Esophagus muscularis mucosa (tissue), 4 donors: ENCODE data around the gene GALNT13. TPM values are rescaled to one million over a fixed set of nuclear protein-coding genes. Genes with fewer than 3 reads are reported as not detected.

Experiments used
- DNase-seq: peaks from one replicate; pipeline ENCODE4 v3.0.0-alpha.2; 2017; ENCODE audit errors: extremely low spot score
- H3K27ac ChIP-seq, 4 donors: fragments of 200-600 bp; sonication (generic); replicated peaks in 1 of 4; 1 replicate in 3 of 4; 2 replicates in 1 of 4; pipeline ENCODE4 v1.5.1; 2016 to 2019; ENCODE audit warnings: mild to moderate bottlenecking in 1 of 4
- H3K27me3 ChIP-seq, 4 donors: fragments of 200-600 bp; sonication (generic); one replicate each; pipeline versions ENCODE4 v1.5.1 to v1.6.0; 2016 to 2019
- H3K36me3 ChIP-seq, 4 donors: fragments of 200-600 bp; sonication (generic); one replicate each; pipeline ENCODE4 v1.5.1; 2016 to 2019
- H3K4me1 ChIP-seq, 4 donors: fragments of 200-600 bp; sonication (generic); one replicate each; pipeline ENCODE4 v1.5.1; 2016 to 2019
- H3K4me3 ChIP-seq, 4 donors: fragments of 200-600 bp; sonication (generic); 1 replicate in 2 of 4; 2 replicates in 2 of 4; pipeline ENCODE4 v1.5.1; 2016 to 2019; ENCODE audit warnings: mild to moderate bottlenecking in 4 of 4, moderate library complexity in 1 of 4
- H3K9me3 ChIP-seq, 4 donors: fragments of 200-600 bp; sonication (generic); 1 replicate in 3 of 4; 2 replicates in 1 of 4; pipeline ENCODE4 v1.5.1; 2016 to 2019
- EP300 ChIP-seq: sonication (generic); formaldehyde crosslinking; IDR thresholded peaks from one replicate; pipeline ENCODE4 v1.6.1; 2017; ENCODE audit warnings: antibody characterized with exemption
- POLR2A ChIP-seq: fragments of 450-650 bp; IDR thresholded peaks from one replicate; pipeline ENCODE4 v1.6.1; 2017; ENCODE audit warnings: antibody characterized with exemption, moderate library complexity, mild to moderate bottlenecking, low read depth
- POLR2AphosphoS5 ChIP-seq, 2 donors: sonication (generic); formaldehyde crosslinking; IDR thresholded peaks; one replicate each; pipeline ENCODE4 v1.6.1; 2017; ENCODE audit warnings: antibody characterized with exemption in 2 of 2
- WGBS: methylation state at CpG from one replicate; pipeline ENCODE4 v1.1.5; 2018; 5-methylcytosine and 5-hydroxymethylcytosine counted together
- intact Hi-C: fragments of 100-400 bp; cut with DNase I; formaldehyde crosslinking; loops from one replicate; pipeline ENCODE4 v1.15.1; 2023
- total RNA-seq, 4 donors: library from RNA; depleted of rRNA; stranded (reverse); fragments of >200 nt; gene quantifications; one replicate each; pipeline versions ENCODE4 v1.1.0 to v1.2.1, GENCODE V29; 2016
- TF ChIP-seq, protein P1 (sequence below), 3 experiments: fragments of 200-600 bp in 2 of 3; fragments of 450-650 bp in 1 of 3; sonication (generic) in 2 of 3; IDR thresholded peaks; one replicate each; pipeline ENCODE4 v1.5.1; 2017 to 2019; ENCODE audit warnings: antibody characterized with exemption in 3 of 3, mild to moderate bottlenecking in 2 of 3, moderate library complexity in 1 of 3

GALNT13 gene
- total RNA-seq, 4 donors from 2014 or later = 0.34 to 0.50 (median 0.40) TPM

DNA sequence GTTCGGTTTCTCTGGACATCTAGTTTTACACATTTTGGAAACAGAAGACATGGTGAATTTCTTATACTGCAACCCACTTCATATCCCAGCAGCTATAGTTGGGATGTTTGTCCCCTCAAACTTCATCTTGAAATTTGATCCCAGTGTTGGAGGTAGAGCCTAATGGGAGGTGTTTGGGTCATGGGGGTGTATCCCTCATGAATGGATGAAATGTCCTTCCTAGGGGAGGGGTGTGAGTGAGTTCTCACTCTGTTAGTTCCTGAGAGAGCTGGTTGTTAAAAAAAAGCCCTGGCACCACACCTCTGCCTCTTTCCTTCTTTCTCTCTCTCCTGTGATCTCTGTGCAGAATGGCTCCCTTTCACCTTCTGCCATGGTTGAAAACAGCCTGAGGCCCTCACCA is 457.8 kb downstream of the GALNT13 start:
- Histone ChIP-seq H3K36me3 (no peaks in the 10 kb centered on the region), H3K9me3 (no peaks in the 10 kb centered on the region), H3K27me3 (no peaks in the 10 kb centered on the region), H3K4me3 (no peak overlapping the region), H3K4me1 (no peaks in the 10 kb centered on the region), H3K27ac (no peak overlapping the region)
- intact Hi-C loops = no loop called here
- WGBS = 97% methylated on average over 1 of the region's 1 CpG
- TF ChIP-seq POLR2A = no peak
- TF ChIP-seq, protein P1, sequence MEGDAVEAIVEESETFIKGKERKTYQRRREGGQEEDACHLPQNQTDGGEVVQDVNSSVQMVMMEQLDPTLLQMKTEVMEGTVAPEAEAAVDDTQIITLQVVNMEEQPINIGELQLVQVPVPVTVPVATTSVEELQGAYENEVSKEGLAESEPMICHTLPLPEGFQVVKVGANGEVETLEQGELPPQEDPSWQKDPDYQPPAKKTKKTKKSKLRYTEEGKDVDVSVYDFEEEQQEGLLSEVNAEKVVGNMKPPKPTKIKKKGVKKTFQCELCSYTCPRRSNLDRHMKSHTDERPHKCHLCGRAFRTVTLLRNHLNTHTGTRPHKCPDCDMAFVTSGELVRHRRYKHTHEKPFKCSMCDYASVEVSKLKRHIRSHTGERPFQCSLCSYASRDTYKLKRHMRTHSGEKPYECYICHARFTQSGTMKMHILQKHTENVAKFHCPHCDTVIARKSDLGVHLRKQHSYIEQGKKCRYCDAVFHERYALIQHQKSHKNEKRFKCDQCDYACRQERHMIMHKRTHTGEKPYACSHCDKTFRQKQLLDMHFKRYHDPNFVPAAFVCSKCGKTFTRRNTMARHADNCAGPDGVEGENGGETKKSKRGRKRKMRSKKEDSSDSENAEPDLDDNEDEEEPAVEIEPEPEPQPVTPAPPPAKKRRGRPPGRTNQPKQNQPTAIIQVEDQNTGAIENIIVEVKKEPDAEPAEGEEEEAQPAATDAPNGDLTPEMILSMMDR (IDR thresholded peaks at IDR 0.05) = no peak
- TF ChIP-seq EP300 = no peak
- TF ChIP-seq POLR2AphosphoS5 (IDR thresholded peaks at IDR 0.05) = no peak
- DNase-seq = no peak

- TF ChIP-seq POLR2AphosphoS5 (IDR thresholded peaks at IDR 0.05) (no peak), EP300 (no peak), POLR2A (no peak)
- TF ChIP-seq, protein P1 (IDR thresholded peaks at IDR 0.05) = no peak
- Histone ChIP-seq H3K4me3 (no peak overlapping the region), H3K27ac (no peak overlapping the region), H3K27me3 (no peaks in the 10 kb centered on the region), H3K9me3 (no peaks in the 10 kb centered on the region), H3K4me1 (no peaks in the 10 kb centered on the region), H3K36me3 (no peaks in the 10 kb centered on the region)
- DNase-seq = no peak
- intact Hi-C loops = no loop called here
- 36% methylated on average over 1 of the region's 1 CpG for WGBS
Measured at GRCh38 chr2:154331784-154332183, 460.1 kb downstream of the GALNT13 start.

GRCh38 chr2:154336201-154336600 is 464.5 kb downstream of the GALNT13 start:
- intact Hi-C loops = no loop called here
- TF ChIP-seq, protein P1 (IDR thresholded peaks at IDR 0.05) = no peak
- TF ChIP-seq POLR2AphosphoS5 (IDR thresholded peaks at IDR 0.05) = no peak
- no peak for TF ChIP-seq EP300
- H3K27me3 ChIP-seq = no peaks in the 10 kb centered on the region
- H3K36me3 ChIP-seq = no peaks in the 10 kb centered on the region
- no peaks in the 10 kb centered on the region for H3K9me3 ChIP-seq
- no peak overlapping the region for H3K4me3 ChIP-seq
- no peak for DNase-seq
- no peak overlapping the region for H3K27ac ChIP-seq
- 91% methylated on average over 1 of the region's 1 CpG for WGBS
- no peaks in the 10 kb centered on the region for H3K4me1 ChIP-seq

- H3K27ac ChIP-seq = no peak overlapping the region
- TF ChIP-seq EP300 (no peak), POLR2AphosphoS5 (IDR thresholded peaks at IDR 0.05) (no peak), POLR2A (no peak)
- TF ChIP-seq, protein P1 (IDR thresholded peaks at IDR 0.05) = no peak
Measured at GRCh38 chr2:154338352-154338967, 466.7 kb downstream of the GALNT13 start.

DNA sequence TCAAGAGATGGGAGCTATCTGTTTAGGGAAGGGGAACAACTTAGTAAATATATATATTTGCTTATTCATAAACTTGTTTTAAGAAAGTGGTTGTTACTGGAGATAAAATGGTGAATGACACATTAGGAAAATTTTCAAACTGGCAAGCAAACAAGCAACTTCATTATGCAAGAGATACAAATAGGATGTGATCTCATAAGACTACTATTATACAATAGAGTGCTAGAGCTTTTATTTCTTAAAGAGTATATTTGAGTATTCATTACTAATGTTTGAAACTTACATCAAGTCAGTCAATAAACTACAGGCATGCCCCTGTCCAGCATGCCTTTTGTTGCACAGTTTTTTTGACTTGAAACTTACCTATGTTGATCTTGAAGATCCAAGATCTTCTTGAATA is 471.6 kb downstream of the GALNT13 start:
- no peak for DNase-seq
- no peaks in the 10 kb centered on the region for H3K9me3 ChIP-seq
- H3K4me3 ChIP-seq = no peak overlapping the region
- H3K27ac ChIP-seq = no peak overlapping the region
- TF ChIP-seq EP300 = no peak
- TF ChIP-seq POLR2AphosphoS5 (IDR thresholded peaks at IDR 0.05) = no peak
- TF ChIP-seq, protein P1 (IDR thresholded peaks at IDR 0.05) = no peak
- no peak for TF ChIP-seq POLR2A
- intact Hi-C loops = no loop called here
- H3K27me3 ChIP-seq = no peaks in the 10 kb centered on the region
- H3K4me1 ChIP-seq = no peaks in the 10 kb centered on the region
- H3K36me3 ChIP-seq = no peaks in the 10 kb centered on the region

More at GRCh38 chr2:154338352-154338967, 466.7 kb downstream of the GALNT13 start:
- DNase-seq = no peak
- no peaks in the 10 kb centered on the region for H3K9me3 ChIP-seq
- H3K36me3 ChIP-seq = no peaks in the 10 kb centered on the region
- no peaks in the 10 kb centered on the region for H3K4me1 ChIP-seq
- intact Hi-C loops = no loop called here
- 93% methylated on average over 2 of the region's 3 CpGs for WGBS
- H3K27me3 ChIP-seq = no peaks in the 10 kb centered on the region
- H3K4me3 ChIP-seq = no peak overlapping the region
